Hepatocyte (in vitro differentiated cells): ENCODE data around the gene SUGCT. TPM values are rescaled to one million over a fixed set of nuclear protein-coding genes. Genes with fewer than 3 reads are reported as not detected.

ENCODE experiments used
- DNase-seq: peaks from one replicate; pipeline ENCODE4 v3.0.0-alpha.2; 2016; ENCODE audit warnings: low spot score
- H2AFZ ChIP-seq: fragments of 200-600 bp; sonication (generic); 2 replicates; pipeline ENCODE4 v1.6.0; 2016; ENCODE audit warnings: antibody characterized with exemption, mild to moderate bottlenecking
- H3K27ac ChIP-seq: fragments of 200-600 bp; sonication (generic); 2 replicates; pipeline ENCODE4 v1.5.1; 2016; ENCODE audit warnings: mild to moderate bottlenecking
- H3K27me3 ChIP-seq: fragments of 200-600 bp; sonication (generic); 2 replicates; pipeline ENCODE4 v1.6.1; 2016
- H3K36me3 ChIP-seq: fragments of 200-600 bp; sonication (generic); replicated peaks from 2 replicates; pipeline ENCODE4 v1.5.1; 2016; ENCODE audit warnings: low read depth; ENCODE audit not compliant: insufficient read depth
- H3K4me1 ChIP-seq: fragments of 200-600 bp; sonication (generic); 2 replicates; pipeline ENCODE4 v1.5.1; 2016; ENCODE audit warnings: mild to moderate bottlenecking, moderate library complexity; ENCODE audit not compliant: insufficient read depth
- H3K4me2 ChIP-seq: fragments of 200-600 bp; sonication (generic); 2 replicates; pipeline ENCODE4 v1.6.0; 2016
- H3K4me3 ChIP-seq: fragments of 200-600 bp; sonication (generic); 2 replicates; pipeline ENCODE4 v1.5.1; 2016; ENCODE audit warnings: mild to moderate bottlenecking
- H3K79me2 ChIP-seq: fragments of 200-600 bp; sonication (generic); 2 replicates; pipeline ENCODE4 v1.6.0; 2017; ENCODE audit warnings: mild to moderate bottlenecking
- H3K9me2 ChIP-seq: fragments of 200-600 bp; sonication (generic); replicated peaks from 2 replicates; pipeline ENCODE4 v1.6.0; 2017; ENCODE audit warnings: mild to moderate bottlenecking; ENCODE audit not compliant: insufficient read depth
- H3K9me3 ChIP-seq: fragments of 200-600 bp; sonication (generic); 2 replicates; pipeline ENCODE4 v1.5.1; 2016; ENCODE audit warnings: low read depth, mild to moderate bottlenecking
- H4K20me1 ChIP-seq: fragments of 200-600 bp; sonication (generic); 2 replicates; pipeline ENCODE4 v1.6.0; 2016; ENCODE audit warnings: mild to moderate bottlenecking; ENCODE audit not compliant: insufficient read depth, poor library complexity, severe bottlenecking
- EZH2 ChIP-seq: fragments of 200-600 bp; sonication (generic); IDR thresholded peaks from 2 replicates; pipeline ENCODE4 v1.6.1; 2016; ENCODE audit warnings: antibody characterized with exemption, mild to moderate bottlenecking, borderline replicate concordance
- EZH2phosphoT487 ChIP-seq: fragments of 200-600 bp; sonication (generic); IDR thresholded peaks from one replicate; pipeline ENCODE4 v1.6.1; 2018; ENCODE audit warnings: antibody characterized with exemption, mild to moderate bottlenecking, low read depth, moderate library complexity; ENCODE audit not compliant: unreplicated experiment, severe bottlenecking
- WGBS: methylation state at CpG from one replicate; pipeline ENCODE4 v1.1.6; 2016; ENCODE audit warnings: low lambda C conversion rate; ENCODE audit errors: missing lambda C conversion rate; 5-methylcytosine and 5-hydroxymethylcytosine counted together
- polyA plus RNA-seq: library from polyadenylated mRNA; unstranded; fragments of >200 nt; fragmentation: Nextera tagmentation; extraction: Ambion mirVana; gene quantifications from 2 replicates; pipeline ENCODE4 v1.2.1, GENCODE V29; 2016
- total RNA-seq: library from RNA; depleted of rRNA; stranded (reverse); fragments of >200 nt; gene quantifications from 2 replicates; pipeline ENCODE4 v1.2.3, GENCODE V29; 2014
- TF ChIP-seq, protein P1 (sequence below): fragments of 200-600 bp; sonication (generic); IDR thresholded peaks from 2 replicates; pipeline ENCODE4 v1.5.1; 2016; ENCODE audit warnings: antibody characterized with exemption, mild to moderate bottlenecking; ENCODE audit not compliant: poor library complexity

Gene SUGCT
- total and polyA plus RNA-seq, 2 experiments from 2014 or later = 5.1 to 12.0 TPM

GRCh38 chr7:40199076-40199802 is 64.4 kb downstream of the SUGCT start:
- H3K4me2 ChIP-seq = no peak overlapping the region
- H3K27ac ChIP-seq = no peak overlapping the region
- no peak for TF ChIP-seq EZH2
- TF ChIP-seq, protein P1, sequence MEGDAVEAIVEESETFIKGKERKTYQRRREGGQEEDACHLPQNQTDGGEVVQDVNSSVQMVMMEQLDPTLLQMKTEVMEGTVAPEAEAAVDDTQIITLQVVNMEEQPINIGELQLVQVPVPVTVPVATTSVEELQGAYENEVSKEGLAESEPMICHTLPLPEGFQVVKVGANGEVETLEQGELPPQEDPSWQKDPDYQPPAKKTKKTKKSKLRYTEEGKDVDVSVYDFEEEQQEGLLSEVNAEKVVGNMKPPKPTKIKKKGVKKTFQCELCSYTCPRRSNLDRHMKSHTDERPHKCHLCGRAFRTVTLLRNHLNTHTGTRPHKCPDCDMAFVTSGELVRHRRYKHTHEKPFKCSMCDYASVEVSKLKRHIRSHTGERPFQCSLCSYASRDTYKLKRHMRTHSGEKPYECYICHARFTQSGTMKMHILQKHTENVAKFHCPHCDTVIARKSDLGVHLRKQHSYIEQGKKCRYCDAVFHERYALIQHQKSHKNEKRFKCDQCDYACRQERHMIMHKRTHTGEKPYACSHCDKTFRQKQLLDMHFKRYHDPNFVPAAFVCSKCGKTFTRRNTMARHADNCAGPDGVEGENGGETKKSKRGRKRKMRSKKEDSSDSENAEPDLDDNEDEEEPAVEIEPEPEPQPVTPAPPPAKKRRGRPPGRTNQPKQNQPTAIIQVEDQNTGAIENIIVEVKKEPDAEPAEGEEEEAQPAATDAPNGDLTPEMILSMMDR = peak; percentile 47
- 40% methylated on average over 2 of the region's 2 CpGs for WGBS
- no peaks in the 10 kb centered on the region for H3K4me1 ChIP-seq
- H3K4me3 ChIP-seq = no peak overlapping the region
- no peaks in the 10 kb centered on the region for H3K9me3 ChIP-seq
- H4K20me1 ChIP-seq = no peaks in the 10 kb centered on the region
- no peak overlapping the region for H2AFZ ChIP-seq
- no peaks in the 10 kb centered on the region for H3K79me2 ChIP-seq
- no peaks in the 10 kb centered on the region for H3K9me2 ChIP-seq
- no peaks in the 10 kb centered on the region for H3K36me3 ChIP-seq
- DNase-seq = peak; percentile 8
- H3K27me3 ChIP-seq = no peaks in the 10 kb centered on the region

DNA sequence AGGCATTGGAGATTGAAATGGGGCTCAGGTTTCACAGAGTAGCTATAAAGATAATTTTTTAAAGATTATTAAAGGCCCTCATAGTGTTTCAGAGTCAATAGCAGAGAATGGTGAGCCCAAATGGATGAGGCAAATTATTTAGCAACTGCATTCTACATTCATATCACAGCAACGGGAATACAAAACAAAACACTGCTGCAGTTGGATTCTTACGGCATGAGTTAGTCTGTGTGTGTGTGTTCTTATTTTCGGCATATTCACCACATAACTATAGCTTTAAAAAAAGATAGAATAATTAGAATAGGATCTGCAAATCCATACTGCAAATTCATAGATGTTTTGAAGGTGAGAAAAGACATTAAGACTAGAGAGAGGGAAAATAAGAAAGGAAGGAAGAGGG is 66.0 kb downstream of the SUGCT start:
- Histone ChIP-seq H3K9me2 (no peaks in the 10 kb centered on the region), H2AFZ (no peak overlapping the region), H3K36me3 (no peaks in the 10 kb centered on the region), H3K27me3 (no peaks in the 10 kb centered on the region), H3K27ac (no peak overlapping the region), H3K4me2 (no peak overlapping the region), H3K9me3 (no peaks in the 10 kb centered on the region), H3K79me2 (no peaks in the 10 kb centered on the region), H3K4me3 (no peak overlapping the region), H3K4me1 (no peaks in the 10 kb centered on the region), H4K20me1 (no peaks in the 10 kb centered on the region)
- DNase-seq = no peak
- WGBS = 84% methylated on average over 3 of the region's 3 CpGs
- no peak for TF ChIP-seq EZH2phosphoT487
- no peak for TF ChIP-seq EZH2
- TF ChIP-seq, protein P1 = no peak

DNA sequence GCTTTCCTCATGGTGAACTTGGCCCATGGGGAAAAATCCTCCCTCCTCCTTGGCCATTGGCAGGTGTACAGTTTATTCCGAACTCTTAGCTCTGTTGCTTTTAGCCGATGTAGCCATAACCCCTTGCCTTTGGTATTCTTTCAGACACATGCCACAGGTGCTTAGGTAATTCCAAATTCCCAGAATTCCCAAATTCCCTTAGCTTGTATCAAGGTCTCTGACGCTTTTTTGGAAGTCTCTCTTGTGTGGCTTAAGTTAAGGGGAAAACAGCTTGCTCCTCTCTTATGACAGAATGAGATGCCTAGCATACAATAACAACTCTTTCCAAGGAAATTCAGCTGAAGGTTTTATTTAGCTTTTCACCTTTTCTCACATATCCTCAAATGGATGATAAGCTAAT is 68.0 kb downstream of the SUGCT start:
- no peak overlapping the region for H3K27ac ChIP-seq
- TF ChIP-seq EZH2 (no peak), EZH2phosphoT487 (no peak)
- TF ChIP-seq, protein P1 = no peak
- H3K36me3 ChIP-seq = no peaks in the 10 kb centered on the region
- H2AFZ ChIP-seq = no peak overlapping the region
- DNase-seq = no peak
- no peaks in the 10 kb centered on the region for H3K9me3 ChIP-seq
- H3K79me2 ChIP-seq = no peaks in the 10 kb centered on the region
- H3K9me2 ChIP-seq = no peaks in the 10 kb centered on the region
- no peak overlapping the region for H3K4me2 ChIP-seq
- 86% methylated on average over 3 of the region's 3 CpGs for WGBS
- H4K20me1 ChIP-seq = no peaks in the 10 kb centered on the region
- H3K27me3 ChIP-seq = no peaks in the 10 kb centered on the region
- H3K4me3 ChIP-seq = no peak overlapping the region
- no peaks in the 10 kb centered on the region for H3K4me1 ChIP-seq

- no peak overlapping the region for H3K27ac ChIP-seq
- no peaks in the 10 kb centered on the region for H4K20me1 ChIP-seq
- H3K9me2 ChIP-seq = no peaks in the 10 kb centered on the region
- no peaks in the 10 kb centered on the region for H3K36me3 ChIP-seq
- H3K4me2 ChIP-seq = no peak overlapping the region
- no peaks in the 10 kb centered on the region for H3K27me3 ChIP-seq
- no peak for DNase-seq
- 92% methylated on average over 7 of the region's 7 CpGs for WGBS
- no peak overlapping the region for H2AFZ ChIP-seq
- TF ChIP-seq EZH2 (no peak), EZH2phosphoT487 (no peak)
- TF ChIP-seq, protein P1 = no peak
- no peaks in the 10 kb centered on the region for H3K9me3 ChIP-seq
- H3K79me2 ChIP-seq = no peaks in the 10 kb centered on the region
- no peaks in the 10 kb centered on the region for H3K4me1 ChIP-seq
- H3K4me3 ChIP-seq = no peak overlapping the region
Measured at GRCh38 chr7:40204581-40204980, 69.8 kb downstream of the SUGCT start.
